Muscle of arm (tissue), 12 donors: ENCODE data around the gene BCL3. TPM values are rescaled to one million over a fixed set of nuclear protein-coding genes. Genes with fewer than 3 reads are reported as not detected.

Experiments
- polyA plus RNA-seq, 12 donors: library from polyadenylated mRNA; unstranded; fragments of 120-200 nt; gene quantifications; one replicate each; pipeline ENCODE4 v1.2.1, GENCODE V29; 2013; ENCODE audit not compliant: insufficient read length in 12 of 12

Gene BCL3
- polyA plus RNA-seq, 12 donors = 8.4 to 25.4 (median 9.6) TPM; not detected in 1

Other genes with a start within 250 kb of the BCL3 start
- gene ZNF180, start 248.2 kb upstream of the BCL3 start, polyA plus RNA-seq = 10 to 100 TPM in 1 of 12 donors, 1 to 10 TPM in 9, not detected in 2; 6.6 to 10.1 (median 7.7) TPM
- gene CEACAM20, start 219.0 kb upstream of the BCL3 start, polyA plus RNA-seq = not detected
- not detected for gene IGSF23, start 135.1 kb upstream of the BCL3 start, polyA plus RNA-seq
- 10 to 100 TPM in 11 of 12 donors, not detected in 1; 19.4 to 28.7 (median 21.1) TPM for gene PVR, start 104.8 kb upstream of the BCL3 start, polyA plus RNA-seq
- 10 to 100 TPM in 3 of 12 donors, 1 to 10 TPM in 8, not detected in 1; 4.4 to 13.3 (median 8.3) TPM for gene CEACAM19, start 77.2 kb upstream of the BCL3 start, polyA plus RNA-seq
- gene CEACAM16, start 49.6 kb upstream of the BCL3 start, polyA plus RNA-seq = under 1 TPM in 9 of 12 donors, not detected in 3; 0.26 to 0.89 (median 0.53) TPM
- gene CBLC, start 29.2 kb downstream of the BCL3 start, polyA plus RNA-seq = 1 to 10 TPM in 3 of 12 donors, under 1 TPM in 4, not detected in 5; 0.11 to 9.9 (median 0.18) TPM
- 100 to 1,000 TPM in 11 of 12 donors, not detected in 1; 113 to 274 (median 169) TPM for gene BCAM, start 60.4 kb downstream of the BCL3 start, polyA plus RNA-seq
- 10 to 100 TPM in 11 of 12 donors, not detected in 1; 32.7 to 96.2 (median 44.5) TPM for gene NECTIN2, start 97.6 kb downstream of the BCL3 start, polyA plus RNA-seq
- 10 to 100 TPM in 11 of 12 donors, not detected in 1; 24.1 to 49.4 (median 30.2) TPM for gene TOMM40, start 142.5 kb downstream of the BCL3 start, polyA plus RNA-seq
- 10 to 100 TPM in 11 of 12 donors, not detected in 1; 20.6 to 69.6 (median 36.6) TPM for gene APOE, start 157.1 kb downstream of the BCL3 start, polyA plus RNA-seq
- gene APOC1, start 165.9 kb downstream of the BCL3 start, polyA plus RNA-seq = 10 to 100 TPM in 10 of 12 donors, 1 to 10 TPM in 1, not detected in 1; 7.9 to 62.6 (median 15.9) TPM
- gene APOC4, start 193.5 kb downstream of the BCL3 start, polyA plus RNA-seq = under 1 TPM in 2 of 12 donors, not detected in 10; 0.40 to 0.41 TPM
- gene APOC2, start 197.3 kb downstream of the BCL3 start, polyA plus RNA-seq = 1 to 10 TPM in 3 of 12 donors, under 1 TPM in 5, not detected in 4; 0.30 to 6.5 (median 0.72) TPM
- gene CLPTM1, start 206.7 kb downstream of the BCL3 start, polyA plus RNA-seq = 10 to 100 TPM in 11 of 12 donors, not detected in 1; 44.9 to 93.6 (median 54.1) TPM